Loucy (cell line): Measurements from ENCODE around the gene FRZB.
"Not testable (repeated sequence)": the region's sequence is repeated elsewhere in the genome, so short reads cannot be mapped to it uniquely, and the experiment has no call there.

ENCODE experiments used
- EZH2phosphoT487 ChIP-seq: fragments of 200-600 bp; IDR thresholded peaks from 2 replicates; pipeline ENCODE4 v1.6.1; 2018; ENCODE audit warnings: antibody characterized with exemption, mild to moderate bottlenecking, moderate library complexity, borderline replicate concordance
- TF ChIP-seq, protein P1 (sequence below): fragments of 200-600 bp; sonication (generic); conservative IDR thresholded peaks from 2 replicates; pipeline ENCODE4 v1.5.1; 2014; ENCODE audit warnings: mild to moderate bottlenecking, antibody characterized with exemption, low read length

DNA sequence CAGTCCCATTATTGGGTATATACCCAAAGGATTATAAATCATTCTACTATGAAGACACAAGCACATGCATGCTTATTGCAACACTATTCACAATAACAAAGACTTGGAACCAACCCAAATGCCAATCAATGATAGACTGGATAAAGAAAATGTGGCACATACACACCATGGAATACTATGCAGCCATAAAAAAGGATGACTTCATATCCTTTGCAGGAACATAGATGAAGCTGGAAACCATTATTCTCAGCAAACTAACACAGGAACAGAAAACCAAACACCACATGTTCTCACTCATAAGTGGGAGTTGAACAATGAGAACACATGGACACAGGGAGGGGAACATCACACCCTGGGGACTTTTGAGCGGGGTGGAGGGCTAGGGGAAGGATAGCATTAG, 13.7 kb upstream of the FRZB start:
- TF ChIP-seq, protein P1, sequence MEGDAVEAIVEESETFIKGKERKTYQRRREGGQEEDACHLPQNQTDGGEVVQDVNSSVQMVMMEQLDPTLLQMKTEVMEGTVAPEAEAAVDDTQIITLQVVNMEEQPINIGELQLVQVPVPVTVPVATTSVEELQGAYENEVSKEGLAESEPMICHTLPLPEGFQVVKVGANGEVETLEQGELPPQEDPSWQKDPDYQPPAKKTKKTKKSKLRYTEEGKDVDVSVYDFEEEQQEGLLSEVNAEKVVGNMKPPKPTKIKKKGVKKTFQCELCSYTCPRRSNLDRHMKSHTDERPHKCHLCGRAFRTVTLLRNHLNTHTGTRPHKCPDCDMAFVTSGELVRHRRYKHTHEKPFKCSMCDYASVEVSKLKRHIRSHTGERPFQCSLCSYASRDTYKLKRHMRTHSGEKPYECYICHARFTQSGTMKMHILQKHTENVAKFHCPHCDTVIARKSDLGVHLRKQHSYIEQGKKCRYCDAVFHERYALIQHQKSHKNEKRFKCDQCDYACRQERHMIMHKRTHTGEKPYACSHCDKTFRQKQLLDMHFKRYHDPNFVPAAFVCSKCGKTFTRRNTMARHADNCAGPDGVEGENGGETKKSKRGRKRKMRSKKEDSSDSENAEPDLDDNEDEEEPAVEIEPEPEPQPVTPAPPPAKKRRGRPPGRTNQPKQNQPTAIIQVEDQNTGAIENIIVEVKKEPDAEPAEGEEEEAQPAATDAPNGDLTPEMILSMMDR: not testable (repeated sequence)
- not testable (repeated sequence) for TF ChIP-seq EZH2phosphoT487
